GM13977 (cell line): ENCODE data around the gene MMP28.
"Not testable (repeated sequence)": the region's sequence is repeated elsewhere in the genome, so short reads cannot be mapped to it uniquely, and the experiment has no call there.

Source experiments
- DNase-seq: peaks from one replicate; pipeline ENCODE4 v3.0.0; 2012; ENCODE audit warnings: low spot score
- CTCF ChIP-seq: IDR thresholded peaks from 2 replicates; pipeline ENCODE4 v1.5.1; 2012; ENCODE audit warnings: mild to moderate bottlenecking, control low read depth; ENCODE audit not compliant: insufficient read depth; ENCODE audit errors: extremely low read depth, missing control alignments
- in situ Hi-C: fragments of 300-500 bp; cut with MboI; formaldehyde crosslinking; loops from one replicate; pipeline ENCODE4 v1.12.0; 2022; ENCODE audit warnings: low sequenced_read_pairs, low pct_unique_long_range_greater_than_20kb, mixed read lengths, inconsistent platforms; ENCODE audit not compliant: unreplicated experiment

Gene MMP28

GRCh38 chr17:35752945-35753764 lies 42.3 kb downstream of the MMP28 start, which contains the start of gene GAS2L2:
TSS of gene GAS2L2 (minus strand) at chr17:35753239. CDS start at chr17:35752850, 389 bp downstream.
- DNase-seq = no peak
- in situ Hi-C loops = no loop called here
- TF ChIP-seq CTCF = no peak

DNA sequence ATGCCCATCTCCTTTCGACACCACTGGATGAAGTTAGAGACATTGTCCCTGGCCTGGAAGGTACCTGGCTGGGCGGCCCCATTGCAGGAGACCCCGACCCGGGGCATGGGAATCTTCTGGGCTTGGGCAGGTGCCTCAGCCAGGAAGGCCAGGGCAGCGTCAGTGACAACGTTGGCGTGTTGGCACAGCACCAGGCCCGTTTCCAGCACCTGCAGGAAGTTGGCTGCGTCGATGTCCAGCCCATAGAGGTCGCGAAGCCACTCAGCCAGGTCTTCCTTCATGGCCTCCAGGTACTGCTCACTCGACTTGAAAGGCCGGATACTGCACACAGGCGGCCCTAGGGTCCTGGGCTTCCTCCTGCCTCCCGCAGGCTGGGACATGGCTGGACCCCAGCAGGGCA lies 43.0 kb downstream of the MMP28 start:
- DNase-seq = no peak
- no peak for TF ChIP-seq CTCF
- in situ Hi-C loops = no loop called here

- DNase-seq, in situ Hi-C loops: not testable (repeated sequence)
Observed at GRCh38 chr17:35751541-35751940, 43.9 kb downstream of the MMP28 start.

GRCh38 chr17:35750526-35751395 lies 44.7 kb downstream of the MMP28 start:
- TF ChIP-seq CTCF = no peak
- in situ Hi-C loops = no loop called here
- no peak for DNase-seq

DNA sequence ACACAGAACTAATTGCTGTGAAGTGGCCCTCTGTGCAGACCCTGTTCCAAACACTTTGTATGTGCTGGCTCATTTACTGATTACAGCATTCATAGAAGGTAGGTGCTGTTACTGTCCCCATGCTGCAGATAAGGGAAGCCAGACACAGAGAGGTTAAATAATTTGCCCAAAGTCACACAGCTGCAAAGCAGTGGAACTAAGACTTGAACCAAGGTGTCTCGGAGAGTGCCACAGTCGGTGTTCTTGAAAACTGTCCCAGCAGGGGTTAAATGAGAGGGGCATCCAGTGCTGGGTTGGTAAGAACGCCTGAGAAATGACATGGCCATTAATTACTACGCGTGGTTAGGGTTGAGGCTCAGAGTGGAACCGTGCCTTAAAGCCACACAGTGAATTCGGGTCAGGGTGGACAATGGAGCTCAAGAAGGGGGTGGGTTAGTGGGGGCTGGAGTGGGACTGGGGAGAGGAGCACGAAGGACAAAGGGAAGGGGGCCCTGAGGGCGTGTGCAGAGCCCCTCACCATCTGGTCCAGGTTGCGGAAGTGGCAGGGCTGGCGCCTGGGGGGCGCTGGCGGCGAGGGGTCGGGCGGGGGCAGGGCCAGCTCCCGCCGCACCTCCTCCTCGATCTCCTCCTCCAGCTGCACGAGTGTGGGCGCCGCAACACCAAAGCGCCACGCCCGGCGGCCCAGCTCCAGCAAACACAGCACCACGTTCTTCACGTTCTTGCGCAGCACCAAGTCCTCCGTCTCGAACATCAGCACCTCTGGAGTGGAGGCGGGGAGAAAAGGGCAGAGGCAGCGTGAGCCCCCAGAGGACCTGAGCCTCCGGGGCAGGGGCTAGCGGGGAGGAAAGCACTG lies 45.7 kb downstream of the MMP28 start:
- in situ Hi-C loops = loop anchor here (25.0 kb wide), 1 partner anchor 137 kb away; no protein-coding TSS in a partner anchor
- no peak for DNase-seq
- TF ChIP-seq CTCF = no peak

GRCh38 chr17:35748979-35749378 lies 46.5 kb downstream of the MMP28 start:
- in situ Hi-C loops = loop anchor here (25.0 kb wide), 1 partner anchor 137 kb away; no protein-coding TSS in a partner anchor
- no peak for TF ChIP-seq CTCF
- DNase-seq = no peak
